Cardiac muscle cell (in vitro differentiated cells and primary cell): ENCODE results near the gene TNS4. TPM values are rescaled to one million over a fixed set of nuclear protein-coding genes. Genes with fewer than 3 reads are reported as not detected.

ENCODE experiments used
- polyA plus RNA-seq: library from polyadenylated mRNA; unstranded; fragments of >200 nt; fragmentation: Nextera tagmentation; extraction: Ambion mirVana; gene quantifications from 2 replicates; pipeline ENCODE4 v1.2.1, GENCODE V29; 2016
- total RNA-seq: library from RNA; depleted of rRNA; stranded (reverse); fragments of >200 nt; gene quantifications from 2 replicates; pipeline ENCODE4 v1.2.3, GENCODE V29; 2016

The TNS4 gene
- total and polyA plus RNA-seq, 2 experiments from 2014 or later = not detected

Other genes starting within 250 kb of the TNS4 start
- gene CDC6, start 213.7 kb downstream of the TNS4 start, total RNA-seq = 7.7 and 16.1 TPM in 2 replicates
- gene CDC6, start 213.7 kb downstream of the TNS4 start, polyA plus RNA-seq = 7.2 and 20.1 TPM in 2 replicates
- gene RARA, start 192.4 kb downstream of the TNS4 start, total RNA-seq = 58.9 and 61.3 TPM in 2 replicates
- 33.2 and 43.4 TPM in 2 replicates for gene RARA, start 192.4 kb downstream of the TNS4 start, polyA plus RNA-seq
- 0.48 and 1.7 TPM in 2 replicates for gene GJD3, start 136.9 kb downstream of the TNS4 start, total RNA-seq
- 4.6 and 8.6 TPM in 2 replicates for gene GJD3, start 136.9 kb downstream of the TNS4 start, polyA plus RNA-seq
- 11.1 and 127 TPM in 2 replicates for gene TOP2A, start 83.7 kb downstream of the TNS4 start, total RNA-seq
- gene TOP2A, start 83.7 kb downstream of the TNS4 start, polyA plus RNA-seq = 21.7 and 168 TPM in 2 replicates
- 41.7 and 87.4 TPM in 2 replicates for gene IGFBP4, start 58.2 kb downstream of the TNS4 start, total RNA-seq
- gene IGFBP4, start 58.2 kb downstream of the TNS4 start, polyA plus RNA-seq = 109 and 215 TPM in 2 replicates
- gene CCR7, start 63.8 kb upstream of the TNS4 start, total RNA-seq = 0.28 TPM in 1 of 2 replicates, not detected in the other
- gene CCR7, start 63.8 kb upstream of the TNS4 start, polyA plus RNA-seq = 0.57 TPM in 1 of 2 replicates, not detected in the other
- gene SMARCE1, start 146.2 kb upstream of the TNS4 start, total RNA-seq = 159 and 195 TPM in 2 replicates
- gene SMARCE1, start 146.2 kb upstream of the TNS4 start, polyA plus RNA-seq = 192 and 244 TPM in 2 replicates
- 0.25 TPM in 1 of 2 replicates, not detected in the other for gene KRT222, start 163.6 kb upstream of the TNS4 start, total RNA-seq
- 0.29 TPM in 1 of 2 replicates, not detected in the other for gene KRT222, start 163.6 kb upstream of the TNS4 start, polyA plus RNA-seq
- not detected in 2 replicates for gene KRT24, start 202.1 kb upstream of the TNS4 start, total RNA-seq
- not detected in 2 replicates for gene KRT24, start 202.1 kb upstream of the TNS4 start, polyA plus RNA-seq